ENCODE data around the gene INSC. TPM values are rescaled to one million over a fixed set of nuclear protein-coding genes. Genes with fewer than 3 reads are reported as not detected.
A peak's percentile ranks its signal among the peaks of the same experiment; 100 is the strongest.

The INSC gene
- total and polyA plus RNA-seq, 2 of the 13 experiments (the other 11 are each of a cell fraction or from before 2014, with no cell fraction given) = 0.09 TPM; not detected in 1

- ATAC-seq = peak; percentile 98
- Histone ChIP-seq H4K20me1 (ENCODE audit: insufficient read depth, low read length) (no peaks in the 10 kb centered on the region), H3K4me1 (ENCODE audit: insufficient read depth, low read length) (peaks cover 12% of the 10 kb centered on the region), H3K27ac (ENCODE audit: extremely low read length, insufficient read depth, low read length) (no peak overlapping the region), H2AFZ (ENCODE audit: low read length) (no peak overlapping the region), H3K4me3 (replicated peaks in 1 of 3; ENCODE audit: insufficient read depth in 1 of 3, low read depth in 2 of 3, low read length in 3 of 3) (peak overlapping the region in 1 of 3 experiments; percentile 24; a peak in 1 of 6 replicates), H3K9ac (ENCODE audit: insufficient read depth, low read depth, low read length) (no peak overlapping the region), H3K4me2 (ENCODE audit: low read depth, low read length) (peak overlapping the region; percentile 62), H3K9me3 (ENCODE audit: low read length) (no peaks in the 10 kb centered on the region), H3K79me2 (ENCODE audit: insufficient read depth, low read length) (no peaks in the 10 kb centered on the region), H3K27me3 (ENCODE audit: control insufficient read depth in 1 of 2, insufficient read depth in 2 of 2, low read length in 2 of 2) (peaks cover 5 to 30% of the 10 kb centered on the region in 2 experiments; a peak in 4 of 5 replicates), H3K36me3 (replicated peaks in 1 of 2; ENCODE audit: control insufficient read depth in 1 of 2, insufficient read depth in 2 of 2, low read length in 2 of 2) (no peaks in the 10 kb centered on the region)
- in situ Hi-C loops (cut with HindIII; ENCODE audit: extremely low pct_ligation_motif_present, low pct_unique_long_range_greater_than_20kb) = no loop called here
- CTCF ChIA-PET (ENCODE audit: low intra/inter-chr PET ratio, low total read pairs) = interaction anchor here (0.7 to 2.1 kb wide), 2 partner anchors 104 to 166 kb away, joined by 3 to 11 read pairs; no protein-coding TSS in a partner anchor
- WGBS (ENCODE audit: low lambda C conversion rate) = 31% methylated on average over 17 of the region's 33 CpGs
- peak; percentile 70 for FAIRE-seq
- POLR2A ChIA-PET = no interaction called here
- DNase-seq (ENCODE audit: low spot score) = peak; percentile 62
- intact Hi-C loops (cut with micrococcal nuclease; ENCODE audit: unreplicated experiment) = loop anchor here (1.0 kb wide), 2 partner anchors 100 to 166 kb away; no protein-coding TSS in a partner anchor
- no TSS peak for BruUV-seq (replicated peaks)
- no peak for TF ChIP-seq DPF2 (CRISPR knock-in tag; IDR thresholded peaks at IDR 0.05; ENCODE audit: borderline replicate concordance, low read depth)
- 0 out of 2 replicates have a peak, but pooled peaks have one; percentile 53 for TF ChIP-seq FOXO4 (CRISPR knock-in tag; conservative IDR thresholded peaks at IDR 0.05)
- TF ChIP-seq FUBP1 (CRISPR knock-in tag; IDR thresholded peaks at IDR 0.05; ENCODE audit: borderline replicate concordance) = no peak
- TF ChIP-seq ZNF619 (CRISPR knock-in tag; IDR thresholded peaks at IDR 0.05) = no peak
- TF ChIP-seq ZUFSP (CRISPR knock-in tag; IDR thresholded peaks at IDR 0.05; ENCODE audit: borderline replicate concordance) = no peak
- TF ChIP-seq IRF9 (CRISPR knock-in tag; IDR thresholded peaks at IDR 0.05; ENCODE audit: borderline replicate concordance) = 0 out of 2 replicates have a peak, but pooled peaks have one; percentile 18
- TF ChIP-seq ZNF782 (CRISPR knock-in tag; IDR thresholded peaks at IDR 0.05; ENCODE audit: borderline replicate concordance) = no peak
- no peak for TF ChIP-seq PLRG1 (conservative IDR thresholded peaks at IDR 0.05)
- no peak for TF ChIP-seq PREB (CRISPR knock-in tag; IDR thresholded peaks at IDR 0.05)
- TF ChIP-seq CTCF (CRISPR knock-in tag; IDR thresholded peaks at IDR 0.05) = peak; percentile 92
These were observed 40.2 kb upstream of the INSC start for GRCh38 chr11:15074206-15075161.

Data from HepG2 (cell line).